ENCODE measurements around the gene TMEM131L.

DNA sequence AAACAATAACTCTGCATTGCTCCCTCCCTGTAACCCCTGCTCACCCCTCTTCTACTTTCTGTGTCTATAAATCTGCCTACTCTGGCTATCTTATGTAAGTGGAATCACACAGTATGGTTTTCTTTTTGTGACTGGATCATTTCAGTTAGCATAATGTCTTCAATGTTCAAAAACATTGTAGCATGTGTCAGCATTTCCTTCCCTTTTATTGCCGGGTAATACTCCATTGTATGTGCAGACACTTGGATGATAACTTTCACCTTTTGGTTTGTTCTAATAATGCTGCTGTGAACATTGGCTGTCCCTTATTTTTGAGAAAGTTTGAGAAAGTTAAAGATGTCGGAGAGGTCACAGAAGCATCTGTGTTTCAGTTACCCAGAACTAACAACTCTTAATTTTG is 157.3 kb downstream of the TMEM131L start:
- TF ChIP-seq, protein P1, sequence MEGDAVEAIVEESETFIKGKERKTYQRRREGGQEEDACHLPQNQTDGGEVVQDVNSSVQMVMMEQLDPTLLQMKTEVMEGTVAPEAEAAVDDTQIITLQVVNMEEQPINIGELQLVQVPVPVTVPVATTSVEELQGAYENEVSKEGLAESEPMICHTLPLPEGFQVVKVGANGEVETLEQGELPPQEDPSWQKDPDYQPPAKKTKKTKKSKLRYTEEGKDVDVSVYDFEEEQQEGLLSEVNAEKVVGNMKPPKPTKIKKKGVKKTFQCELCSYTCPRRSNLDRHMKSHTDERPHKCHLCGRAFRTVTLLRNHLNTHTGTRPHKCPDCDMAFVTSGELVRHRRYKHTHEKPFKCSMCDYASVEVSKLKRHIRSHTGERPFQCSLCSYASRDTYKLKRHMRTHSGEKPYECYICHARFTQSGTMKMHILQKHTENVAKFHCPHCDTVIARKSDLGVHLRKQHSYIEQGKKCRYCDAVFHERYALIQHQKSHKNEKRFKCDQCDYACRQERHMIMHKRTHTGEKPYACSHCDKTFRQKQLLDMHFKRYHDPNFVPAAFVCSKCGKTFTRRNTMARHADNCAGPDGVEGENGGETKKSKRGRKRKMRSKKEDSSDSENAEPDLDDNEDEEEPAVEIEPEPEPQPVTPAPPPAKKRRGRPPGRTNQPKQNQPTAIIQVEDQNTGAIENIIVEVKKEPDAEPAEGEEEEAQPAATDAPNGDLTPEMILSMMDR (IDR thresholded peaks at IDR 0.05 in 2 of 3, conservative IDR thresholded peaks at IDR 0.05 in 1 of 3; ENCODE audit: borderline replicate concordance in 1 of 3, insufficient read depth in 1 of 3, low read depth in 2 of 3, low read length in 2 of 3) = no peak
- no peak for TF ChIP-seq ELF1 (IDR thresholded peaks at IDR 0.05; ENCODE audit: borderline replicate concordance, low read depth)
- no peak for TF ChIP-seq POLR2AphosphoS5 (IDR thresholded peaks at IDR 0.05; ENCODE audit: low read depth, low read length)
- TF ChIP-seq FOSL1 (IDR thresholded peaks at IDR 0.05; ENCODE audit: low read depth) = no peak
- TF ChIP-seq RAD21 (IDR thresholded peaks at IDR 0.05; ENCODE audit: low read depth) = no peak
